SKM-1 treated with dmso at 0.1 percent for 144 hours (cell line): ENCODE data around the gene AGO4.
"Not testable (repeated sequence)": the region's sequence is repeated elsewhere in the genome, so short reads cannot be mapped to it uniquely, and the experiment has no call there.

Source experiments
- DNase-seq: peaks from one replicate; lab custom pipeline; 2025; ENCODE audit not compliant: unreplicated experiment; lab: John Stamatoyannopoulos, UW

AGO4 gene

GRCh38 chr1:35807614-35808449 is at the start of gene AGO4:
TSS of gene AGO4 (plus strand) at chr1:35808016. CDS start at chr1:35808417, 401 bp downstream.
- peak; percentile 23 for DNase-seq

DNA sequence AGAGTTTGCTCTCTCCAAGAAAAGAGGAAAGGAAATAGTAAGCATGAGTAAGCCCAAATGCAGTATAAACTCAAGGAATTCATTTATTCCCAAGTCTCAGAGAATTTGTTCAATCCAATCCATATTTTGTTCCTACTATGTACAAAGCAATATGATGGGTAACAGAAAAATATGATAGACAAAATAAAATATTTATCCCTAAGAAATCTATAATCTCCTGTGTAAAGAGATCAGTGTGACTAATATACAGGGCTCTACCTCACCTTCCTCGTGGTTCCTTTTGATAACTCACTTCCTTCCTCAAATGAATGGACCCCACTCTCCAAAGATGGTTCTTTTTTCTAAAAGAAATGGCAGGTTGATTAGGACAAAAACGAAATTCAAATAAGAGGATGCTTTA is 45.7 kb upstream of the AGO4 start:
- DNase-seq: no peak

DNA sequence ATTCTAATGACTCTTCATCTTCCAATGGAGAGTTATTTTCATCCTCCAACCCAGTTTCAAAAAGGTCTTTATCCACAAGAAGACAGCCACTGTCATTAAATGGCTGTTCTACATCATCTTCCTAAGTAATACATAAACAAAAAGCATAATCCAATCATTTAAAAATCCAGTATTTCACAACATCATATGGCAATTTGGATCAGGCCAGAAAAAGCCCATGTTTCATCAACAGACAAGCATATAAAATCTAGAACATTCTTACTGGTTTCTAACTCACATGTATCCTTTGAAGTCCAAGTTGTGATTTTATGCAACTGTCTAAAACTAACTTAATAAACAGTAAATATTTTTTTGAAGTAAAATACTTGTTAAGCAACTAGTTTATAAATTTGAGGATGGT is 44.6 kb upstream of the AGO4 start:
- DNase-seq: no peak

DNA sequence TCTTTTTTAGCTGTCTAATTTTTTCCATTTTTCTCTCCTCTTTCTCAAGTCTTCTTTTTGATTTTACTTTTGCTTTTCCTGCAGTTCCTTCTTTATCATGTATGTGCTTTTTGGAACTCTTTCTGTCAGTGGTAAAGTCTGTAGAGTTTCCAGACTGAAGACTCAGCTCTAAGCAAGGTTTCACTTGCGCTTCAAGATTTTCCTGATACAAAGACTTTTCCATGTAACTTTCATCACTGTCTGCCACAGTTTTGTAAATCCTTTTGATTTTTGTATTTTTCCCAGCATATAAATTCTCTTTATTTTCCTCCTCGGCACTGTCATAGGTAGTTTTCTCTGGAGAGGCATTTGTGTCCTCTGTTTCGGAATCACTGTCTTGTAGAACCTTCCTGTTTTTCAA is 43.5 kb upstream of the AGO4 start:
- DNase-seq: no peak

GRCh38 chr1:35768350-35769187 is 39.2 kb upstream of the AGO4 start:
- DNase-seq: no peak

DNA sequence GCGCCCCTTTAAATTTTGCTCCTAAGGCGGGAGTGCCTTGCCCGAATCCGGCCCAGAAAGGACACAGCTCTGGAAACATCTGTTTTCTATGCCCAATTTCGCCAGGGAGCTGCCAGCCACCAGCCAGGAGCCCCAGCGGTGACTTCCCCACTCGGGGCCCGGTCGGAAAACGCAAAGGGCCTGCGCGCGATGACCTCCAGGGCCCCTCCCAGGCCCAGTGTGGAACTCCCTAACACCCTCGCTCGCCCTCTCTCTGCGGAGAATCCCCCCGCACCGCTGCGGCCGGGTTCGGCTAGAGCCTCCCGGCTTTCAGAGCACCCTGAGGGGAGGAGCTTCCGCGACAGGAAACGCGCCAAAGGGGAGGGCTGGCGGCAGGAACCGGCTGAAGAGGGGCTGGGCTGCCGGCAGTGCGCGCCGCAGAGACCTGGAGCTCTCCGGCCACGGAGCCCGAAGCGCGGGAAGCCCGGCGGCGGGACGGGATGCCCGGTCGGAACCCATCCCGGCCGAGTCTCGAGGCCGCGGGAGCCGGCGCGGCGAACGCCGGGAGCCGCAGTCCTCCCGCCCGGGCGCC is 38.5 kb upstream of the AGO4 start:
- DNase-seq: peak; percentile 83

GRCh38 chr1:35773711-35774110 is 34.1 kb upstream of the AGO4 start:
- DNase-seq: no peak

DNA sequence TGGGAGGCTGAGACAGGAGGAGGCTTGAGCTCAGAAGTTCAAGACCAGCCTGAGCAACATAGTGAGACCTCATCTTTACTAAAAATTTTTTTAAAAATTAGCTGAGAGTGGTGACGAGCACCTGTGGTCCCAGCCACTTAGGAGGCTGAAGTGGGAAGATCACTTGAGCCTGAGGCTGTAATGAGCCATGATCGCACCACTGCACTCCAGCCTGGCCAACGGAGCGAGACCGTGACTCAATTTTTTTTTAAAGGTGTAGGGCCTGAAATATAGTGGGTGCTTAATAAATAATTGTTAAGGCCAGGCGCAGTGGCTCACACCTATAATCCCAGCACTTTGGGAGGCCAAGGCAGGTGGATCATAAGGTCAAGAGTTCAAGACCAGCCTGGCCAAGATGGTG is 31.6 kb upstream of the AGO4 start:
- DNase-seq: not testable (repeated sequence)

- no peak for DNase-seq
Measured at GRCh38 chr1:35777109-35777508, 30.7 kb upstream of the AGO4 start.

DNA sequence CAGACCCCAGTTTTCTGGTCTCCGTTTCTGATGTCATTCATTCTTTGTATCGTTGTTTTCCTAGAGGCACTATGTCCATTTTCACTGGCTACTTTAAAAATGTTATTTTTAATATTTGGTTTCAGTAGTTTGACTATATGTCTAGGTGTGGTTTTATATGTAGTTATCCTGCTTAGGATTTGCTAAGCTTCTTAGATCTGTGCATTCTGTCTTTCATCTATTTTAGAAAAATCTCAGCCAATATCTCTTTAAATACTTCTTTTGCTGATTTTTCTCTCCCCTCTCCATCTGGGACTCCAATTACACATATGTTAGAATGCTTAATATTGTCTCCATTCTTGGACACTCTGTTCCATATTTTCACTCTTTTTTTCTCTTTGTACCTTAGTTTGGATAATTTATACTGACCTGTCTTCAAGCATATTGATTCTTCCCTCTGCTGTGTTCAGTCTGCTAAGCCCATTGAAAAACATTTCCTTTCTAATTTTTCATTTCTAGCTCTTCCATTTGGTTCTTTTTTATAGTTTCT is 24.7 kb upstream of the AGO4 start:
- DNase-seq: no peak

- DNase-seq: not testable (repeated sequence)
Measured at GRCh38 chr1:35784364-35784763, 23.5 kb upstream of the AGO4 start.

GRCh38 chr1:35788139-35788538 is 19.7 kb upstream of the AGO4 start:
- no peak for DNase-seq

GRCh38 chr1:35790670-35791069 is 17.1 kb upstream of the AGO4 start:
- DNase-seq: no peak

DNA sequence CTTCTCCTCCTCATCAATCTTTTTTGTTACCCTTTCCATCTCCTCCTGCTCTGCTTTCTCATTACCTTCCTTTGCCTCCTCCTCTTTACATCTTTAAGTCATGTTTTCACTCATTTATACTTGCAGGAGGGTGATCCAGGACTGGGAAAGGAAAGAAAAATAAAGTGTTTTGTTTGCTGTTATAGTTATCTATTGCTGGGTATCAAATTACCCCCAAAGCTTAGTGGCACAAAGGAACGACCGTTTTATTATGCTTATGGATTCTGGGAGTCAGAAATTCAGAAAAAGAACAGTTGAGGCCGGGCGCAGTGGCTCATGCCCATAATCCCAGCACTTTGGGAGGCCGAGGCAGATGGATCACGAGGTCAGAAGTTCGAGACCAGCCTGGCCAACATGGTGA is 12.5 kb upstream of the AGO4 start:
- DNase-seq: no peak

GRCh38 chr1:35797380-35797779 is 10.4 kb upstream of the AGO4 start:
- no peak for DNase-seq

- not testable (repeated sequence) for DNase-seq
Measured at GRCh38 chr1:35798019-35798418, 9.8 kb upstream of the AGO4 start.

- peak; percentile 88 for DNase-seq
Measured at GRCh38 chr1:35800167-35800887, 7.5 kb upstream of the AGO4 start.

DNA sequence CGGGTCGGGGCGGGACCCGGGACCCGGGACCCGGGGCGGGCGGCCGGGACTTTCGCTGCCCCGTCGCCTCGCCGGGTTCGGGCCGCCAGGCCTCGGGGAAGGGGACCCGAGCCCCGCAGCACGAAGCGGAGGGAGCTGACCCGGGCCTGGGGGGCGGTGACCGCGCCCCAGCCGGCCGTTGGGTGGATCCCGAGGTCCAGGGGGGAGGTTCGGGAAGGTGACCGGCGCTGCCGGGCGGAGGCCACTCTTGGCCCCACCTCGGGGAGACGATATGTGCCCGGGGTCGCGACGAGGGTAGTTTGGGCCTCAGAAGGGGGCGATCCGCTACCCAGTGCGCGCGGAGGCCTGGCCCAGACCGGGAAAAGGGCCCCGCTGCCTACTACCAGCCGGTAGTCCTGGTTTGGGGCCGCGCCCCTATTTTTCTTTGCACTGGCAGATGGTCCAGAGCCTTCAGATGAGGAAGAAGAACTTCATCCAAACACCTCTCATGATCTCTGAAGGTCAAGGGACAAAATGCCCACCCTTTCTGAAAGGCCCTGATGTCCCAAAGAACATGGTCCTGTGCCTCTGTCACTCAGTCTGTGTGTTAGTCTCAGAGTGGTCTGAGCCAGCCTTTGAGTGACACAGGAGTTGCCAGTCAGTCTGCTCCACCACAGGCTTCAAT is 766 bp downstream of the AGO4 start:
- no peak for DNase-seq

- no peak for DNase-seq
Measured at GRCh38 chr1:35809114-35810095, 1.6 kb downstream of the AGO4 start.
